GM18870 (cell line): ENCODE measurements around the gene PACSIN1.

Experiments
- ATAC-seq: cut with Tn5 transposase; IDR thresholded peaks from one replicate; pipeline ENCODE4 v1.9.1; 2021; ENCODE audit warnings: moderate library complexity; ENCODE audit not compliant: unreplicated experiment

Gene PACSIN1

GRCh38 chr6:34560366-34561226, 94.7 kb downstream of the PACSIN1 start:
- no peak for ATAC-seq

GRCh38 chr6:34561227-34561530, 95.3 kb downstream of the PACSIN1 start:
- ATAC-seq, result no peak

GRCh38 chr6:34562350-34562749, 96.5 kb downstream of the PACSIN1 start:
- no peak for ATAC-seq

GRCh38 chr6:34562861-34563512, 97.1 kb downstream of the PACSIN1 start:
- ATAC-seq, result no peak

DNA sequence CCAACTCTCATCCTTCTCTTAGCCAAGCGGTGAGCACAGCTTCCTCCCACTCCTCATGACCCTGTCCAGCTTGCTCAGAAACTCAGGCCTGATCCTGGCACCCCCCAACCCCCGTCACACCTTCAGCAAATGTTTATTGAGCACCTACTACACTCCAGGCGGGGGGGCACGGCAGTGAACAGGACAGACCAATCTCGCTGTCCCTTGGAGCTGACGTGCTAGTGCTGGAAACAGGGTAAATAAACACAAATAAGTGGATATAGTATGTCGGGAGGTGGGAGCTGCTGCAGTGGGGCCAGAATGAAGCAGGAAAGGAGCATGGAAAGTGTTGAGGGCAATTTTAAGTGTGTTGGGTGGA, 97.6 kb downstream of the PACSIN1 start:
- ATAC-seq, result no peak

GRCh38 chr6:34564181-34564580, 98.3 kb downstream of the PACSIN1 start:
- no peak for ATAC-seq

DNA sequence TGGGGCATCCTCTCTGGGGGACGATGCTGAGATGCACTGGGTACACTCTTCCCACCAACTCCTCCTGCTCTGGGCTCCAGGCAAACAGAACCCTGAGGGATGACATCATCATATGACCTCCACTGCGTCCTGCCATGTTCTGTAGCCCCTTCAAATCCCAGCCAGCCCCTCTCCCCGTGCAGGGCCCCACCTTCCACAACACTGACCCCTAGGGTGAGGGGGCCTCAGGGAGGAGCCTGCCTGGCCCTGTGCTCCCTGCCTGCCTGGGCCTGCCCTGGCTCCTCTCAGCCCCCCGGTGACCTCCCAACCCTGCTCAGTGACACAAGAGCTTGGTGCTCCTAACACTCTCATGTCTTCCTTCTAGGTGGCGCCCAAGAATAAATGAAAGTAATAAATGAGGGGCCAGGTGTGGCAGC, 99.9 kb downstream of the PACSIN1 start:
- no peak for ATAC-seq

DNA sequence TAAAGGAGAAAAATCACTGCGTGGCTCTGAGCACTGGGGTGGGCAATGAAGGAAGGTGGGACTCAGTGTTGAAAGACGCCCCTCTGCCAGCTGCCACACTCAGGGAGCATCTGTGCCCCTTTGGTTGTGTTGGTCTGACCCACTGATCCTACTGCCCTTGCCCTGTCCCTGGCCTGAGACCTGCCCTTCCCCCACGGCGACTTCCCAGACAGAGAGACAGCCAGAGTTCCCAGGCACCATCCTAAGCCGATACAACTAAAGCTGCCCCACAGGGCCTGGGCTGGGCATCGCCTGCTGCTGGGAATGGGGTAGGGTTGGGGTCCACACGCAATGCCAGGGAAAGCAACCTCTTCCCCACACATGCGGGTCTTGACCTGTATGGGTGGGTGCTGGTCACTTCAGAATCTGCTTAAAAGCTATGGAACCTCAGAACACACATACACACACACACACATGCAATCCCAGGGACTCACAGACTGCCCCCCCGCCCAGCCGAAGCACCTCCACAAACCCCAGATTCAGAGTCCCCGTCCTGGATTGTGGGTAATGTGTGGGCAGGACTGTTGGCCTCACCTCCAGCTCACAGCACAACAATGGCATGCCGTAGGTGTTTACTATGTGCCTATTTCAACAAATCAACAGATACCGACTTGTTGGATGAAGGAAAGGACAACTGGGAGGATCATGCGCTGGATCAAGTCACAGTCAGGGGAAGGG, 101.1 kb downstream of the PACSIN1 start:
- no peak for ATAC-seq

DNA sequence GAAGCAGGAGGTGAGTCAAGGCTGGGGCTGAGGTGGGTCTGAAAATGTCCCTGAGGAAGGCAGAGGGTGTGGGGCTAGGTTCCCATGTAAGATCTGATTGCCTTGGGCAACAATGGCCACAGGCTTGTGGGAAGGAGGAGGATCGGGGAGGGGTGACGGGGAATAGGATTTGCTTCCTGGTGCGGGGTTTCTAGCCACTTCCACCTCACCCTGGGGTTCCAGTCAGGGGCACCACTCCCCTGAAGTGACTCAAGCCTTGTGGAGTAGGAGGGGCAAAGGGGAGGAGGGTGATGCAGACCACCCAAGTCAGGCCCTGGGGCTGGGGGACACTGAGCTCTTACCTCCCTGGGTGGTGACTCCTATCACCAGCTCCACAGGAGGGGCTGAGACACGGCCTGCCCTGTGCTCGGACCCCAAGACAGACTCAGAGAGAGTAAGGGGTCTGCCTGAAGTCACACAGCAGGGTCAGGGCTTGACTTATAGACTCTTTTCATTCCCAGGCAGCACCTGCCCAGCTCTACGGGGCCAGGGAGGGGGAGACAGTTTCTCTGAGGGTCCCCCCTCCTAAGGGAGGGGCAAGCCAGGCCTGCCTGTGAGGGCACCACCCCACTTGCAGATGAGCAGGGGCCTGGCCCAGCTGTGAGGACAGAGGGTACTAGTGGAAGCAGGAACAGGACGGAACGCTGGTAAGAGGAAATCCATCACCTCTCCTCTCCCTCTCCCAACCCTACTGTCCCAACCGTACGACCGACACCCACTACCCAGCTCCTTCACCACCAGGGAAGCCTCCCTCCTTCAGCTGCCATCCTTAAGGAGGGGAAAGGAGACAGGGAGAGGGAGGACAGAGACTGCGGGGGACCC, 102.7 kb downstream of the PACSIN1 start:
- ATAC-seq, result no peak

GRCh38 chr6:34569361-34569973, 103.6 kb downstream of the PACSIN1 start:
- ATAC-seq, result no peak

GRCh38 chr6:34570066-34570833, 104.4 kb downstream of the PACSIN1 start:
- no peak for ATAC-seq

DNA sequence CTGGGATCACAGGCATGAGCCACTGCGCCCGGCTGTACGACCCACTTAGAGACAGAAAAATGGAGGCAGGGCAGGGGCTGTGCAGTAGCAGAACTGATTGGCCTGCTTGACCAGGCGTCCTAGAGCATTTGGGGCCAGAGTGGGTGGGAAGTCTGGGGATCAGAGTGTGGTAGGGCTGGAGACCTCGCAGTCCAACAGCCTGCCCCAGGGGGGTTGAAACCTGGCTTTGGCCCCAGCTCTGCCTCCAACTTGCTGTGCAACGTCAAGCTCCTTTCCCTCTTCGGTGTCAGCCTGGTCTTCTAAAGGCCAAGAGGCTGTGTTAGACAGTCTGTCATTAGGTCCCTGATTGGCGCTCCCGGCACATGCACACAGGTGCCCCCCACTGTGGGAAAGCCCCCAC, 105.5 kb downstream of the PACSIN1 start:
- ATAC-seq, result no peak

GRCh38 chr6:34572021-34572420, 106.1 kb downstream of the PACSIN1 start:
- ATAC-seq, result no peak

GRCh38 chr6:34572585-34572984, 106.7 kb downstream of the PACSIN1 start:
- no peak for ATAC-seq

DNA sequence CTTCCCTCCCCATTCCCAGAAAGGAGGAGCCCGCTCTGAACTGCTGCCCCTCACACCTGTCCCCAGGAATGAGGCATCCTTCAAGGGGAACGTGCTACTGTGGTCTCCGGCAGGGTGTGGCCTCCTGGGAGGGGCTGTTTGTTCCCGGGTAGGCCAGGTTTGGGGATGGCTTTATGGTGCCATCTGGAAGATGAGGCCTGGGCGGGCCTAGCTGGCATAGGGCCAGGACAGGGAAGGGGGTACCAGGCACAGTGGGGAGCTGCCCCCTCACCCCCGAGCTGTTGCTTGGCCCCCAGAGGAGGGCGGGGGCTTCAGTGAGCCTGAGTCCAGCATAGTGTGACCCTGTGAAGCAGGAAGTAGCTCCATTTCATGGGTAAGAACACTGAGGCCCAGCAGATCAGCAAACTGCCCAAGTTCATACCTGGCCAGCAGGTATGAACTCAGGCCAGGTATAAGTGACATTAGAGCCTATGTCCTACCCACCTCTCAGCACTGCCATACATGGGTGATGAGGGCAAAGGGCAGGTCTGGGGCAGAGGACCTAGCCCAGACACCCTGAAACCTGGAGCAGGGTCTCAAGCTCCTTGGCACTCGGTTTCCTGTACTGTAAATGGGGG, 107.8 kb downstream of the PACSIN1 start:
- ATAC-seq, result no peak

- no peak for ATAC-seq
These were observed 108.9 kb downstream of the PACSIN1 start for GRCh38 chr6:34574647-34575293.

DNA sequence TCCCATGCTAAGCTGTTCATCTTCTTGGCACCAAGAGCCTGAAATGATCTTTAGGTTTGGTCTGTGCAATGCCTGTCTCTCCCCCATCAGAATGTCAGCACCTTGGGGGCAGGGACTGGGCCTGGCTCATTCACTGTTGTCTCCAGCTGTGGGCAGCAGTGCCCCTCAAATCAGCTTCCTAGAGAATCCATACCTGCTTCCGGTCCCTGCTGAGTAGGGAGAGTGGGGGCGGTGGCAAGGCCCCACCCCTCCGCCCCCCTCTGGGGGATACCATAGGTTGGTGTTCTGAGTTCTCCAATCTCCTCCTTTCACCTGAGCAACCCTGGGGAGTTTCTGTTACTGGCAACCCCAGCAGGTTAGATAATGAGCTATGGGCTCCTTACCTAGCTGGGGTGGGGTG, 109.5 kb downstream of the PACSIN1 start:
- ATAC-seq, result no peak

DNA sequence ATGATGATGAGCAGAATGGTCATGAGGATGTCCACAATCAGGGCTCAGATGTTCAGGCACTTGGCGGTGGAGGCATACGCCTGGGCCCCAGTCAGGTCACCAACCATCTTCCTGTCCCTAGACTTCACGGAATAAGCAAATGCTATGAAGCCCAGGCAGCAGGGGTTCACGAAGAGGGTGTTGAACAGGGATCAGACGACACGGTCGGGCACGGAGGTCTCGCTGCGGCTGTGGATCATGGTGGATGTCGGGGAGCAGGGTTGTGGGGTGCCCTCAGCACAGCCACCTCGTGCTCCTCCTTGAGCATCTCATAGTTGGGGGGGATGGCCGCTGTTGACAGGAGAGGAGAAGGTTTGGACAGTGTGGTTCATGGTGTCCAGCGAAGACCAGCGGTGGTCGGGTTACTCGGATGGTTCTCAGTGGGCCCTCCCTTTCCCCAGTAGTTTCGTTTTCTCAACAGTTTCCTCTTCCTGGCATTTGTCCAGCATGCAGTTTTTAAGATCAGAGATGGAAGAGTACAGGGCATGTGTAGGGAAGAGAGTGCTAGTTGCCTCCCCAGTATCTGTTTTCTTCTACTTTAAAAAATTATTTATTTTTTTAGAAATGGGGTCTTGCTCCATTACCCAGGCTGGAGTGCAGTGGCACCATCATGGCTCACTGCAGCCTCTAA, 110.5 kb downstream of the PACSIN1 start:
- no peak for ATAC-seq
